ENCODE results near the gene TERT.
"Not testable (repeated sequence)": the region's sequence is repeated elsewhere in the genome, so short reads cannot be mapped to it uniquely, and the experiment has no call there.

Gene TERT

GRCh38 chr5:1298723-1299510 is 4.0 kb upstream of the TERT start:
- no peak overlapping the region for H3K4me3 ChIP-seq (ENCODE audit: low read depth in 1 of 2, low read length in 2 of 2)
- no peaks in the 10 kb centered on the region for H3K27me3 ChIP-seq (ENCODE audit: low read depth, low read length)
- H3K4me1 ChIP-seq (ENCODE audit: control insufficient read depth in 1 of 2, insufficient read depth in 2 of 2, low read length in 2 of 2) = peaks cover 0 to 8% of the 10 kb centered on the region in 2 donors
- H3K36me3 ChIP-seq (ENCODE audit: control insufficient read depth in 1 of 2, insufficient read depth in 2 of 2, low read length in 2 of 2) = no peaks in the 10 kb centered on the region
- no peak overlapping the region for H3K27ac ChIP-seq (ENCODE audit: low read length)
- peaks cover 0 to 6% of the 10 kb centered on the region in 2 donors for H3K9me3 ChIP-seq (ENCODE audit: control insufficient read depth in 1 of 2, low read length in 2 of 2)

- H3K36me3 ChIP-seq (ENCODE audit: control insufficient read depth in 1 of 2, insufficient read depth in 2 of 2, low read length in 2 of 2) = no peaks in the 10 kb centered on the region
- H3K27me3 ChIP-seq (ENCODE audit: low read depth, low read length) = no peaks in the 10 kb centered on the region
- H3K9me3 ChIP-seq (ENCODE audit: control insufficient read depth in 1 of 2, low read length in 2 of 2) = peaks cover 0 to 3% of the 10 kb centered on the region in 2 donors
- H3K4me1 ChIP-seq (ENCODE audit: control insufficient read depth in 1 of 2, insufficient read depth in 2 of 2, low read length in 2 of 2) = peaks cover 0 to 8% of the 10 kb centered on the region in 2 donors
- H3K27ac ChIP-seq (ENCODE audit: low read length) = no peak overlapping the region
- no peak overlapping the region for H3K4me3 ChIP-seq (ENCODE audit: low read depth in 1 of 2, low read length in 2 of 2)
These were observed 3.2 kb upstream of the TERT start for GRCh38 chr5:1298067-1298551.

DNA sequence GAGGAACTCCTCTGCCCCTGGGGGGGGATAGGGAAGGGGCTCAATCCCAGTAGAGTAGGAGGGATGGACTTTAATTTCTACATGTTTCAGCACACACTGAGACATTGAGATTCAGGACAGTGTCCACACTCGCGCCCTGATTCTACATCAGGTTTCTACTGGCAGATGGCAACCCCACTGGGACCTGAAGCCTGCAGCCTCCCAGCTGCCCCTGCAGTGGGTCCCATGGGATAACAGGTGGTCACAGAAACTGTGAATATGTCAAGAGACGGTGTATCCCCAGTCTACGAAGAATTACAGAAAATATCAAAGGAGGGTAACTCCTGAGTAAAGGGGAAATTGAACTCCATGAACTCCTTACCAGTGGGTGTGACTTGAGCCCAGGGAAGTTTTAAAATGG is 2.4 kb upstream of the TERT start:
- H3K27ac ChIP-seq (ENCODE audit: low read length) = no peak overlapping the region
- H3K4me1 ChIP-seq (ENCODE audit: control insufficient read depth in 1 of 2, insufficient read depth in 2 of 2, low read length in 2 of 2) = peaks cover 0 to 8% of the 10 kb centered on the region in 2 donors
- no peak overlapping the region for H3K4me3 ChIP-seq (ENCODE audit: low read depth in 1 of 2, low read length in 2 of 2)
- no peaks in the 10 kb centered on the region for H3K27me3 ChIP-seq (ENCODE audit: low read depth, low read length)
- peaks cover 0 to 1% of the 10 kb centered on the region in 2 donors for H3K9me3 ChIP-seq (ENCODE audit: control insufficient read depth in 1 of 2, low read length in 2 of 2)
- H3K36me3 ChIP-seq (ENCODE audit: control insufficient read depth in 1 of 2, insufficient read depth in 2 of 2, low read length in 2 of 2) = no peaks in the 10 kb centered on the region

- H3K4me1 ChIP-seq (ENCODE audit: control insufficient read depth in 1 of 2, insufficient read depth in 2 of 2, low read length in 2 of 2) = peaks cover 0 to 8% of the 10 kb centered on the region in 2 donors
- H3K36me3 ChIP-seq (ENCODE audit: control insufficient read depth in 1 of 2, insufficient read depth in 2 of 2, low read length in 2 of 2) = no peaks in the 10 kb centered on the region
- H3K27ac ChIP-seq (ENCODE audit: low read length) = no peak overlapping the region
- no peak overlapping the region for H3K4me3 ChIP-seq (ENCODE audit: low read depth in 1 of 2, low read length in 2 of 2)
- H3K9me3 ChIP-seq (ENCODE audit: control insufficient read depth in 1 of 2, low read length in 2 of 2) = no peaks in the 10 kb centered on the region
- no peaks in the 10 kb centered on the region for H3K27me3 ChIP-seq (ENCODE audit: low read depth, low read length)
These were observed 776 bp upstream of the TERT start for GRCh38 chr5:1295650-1296037.

DNA sequence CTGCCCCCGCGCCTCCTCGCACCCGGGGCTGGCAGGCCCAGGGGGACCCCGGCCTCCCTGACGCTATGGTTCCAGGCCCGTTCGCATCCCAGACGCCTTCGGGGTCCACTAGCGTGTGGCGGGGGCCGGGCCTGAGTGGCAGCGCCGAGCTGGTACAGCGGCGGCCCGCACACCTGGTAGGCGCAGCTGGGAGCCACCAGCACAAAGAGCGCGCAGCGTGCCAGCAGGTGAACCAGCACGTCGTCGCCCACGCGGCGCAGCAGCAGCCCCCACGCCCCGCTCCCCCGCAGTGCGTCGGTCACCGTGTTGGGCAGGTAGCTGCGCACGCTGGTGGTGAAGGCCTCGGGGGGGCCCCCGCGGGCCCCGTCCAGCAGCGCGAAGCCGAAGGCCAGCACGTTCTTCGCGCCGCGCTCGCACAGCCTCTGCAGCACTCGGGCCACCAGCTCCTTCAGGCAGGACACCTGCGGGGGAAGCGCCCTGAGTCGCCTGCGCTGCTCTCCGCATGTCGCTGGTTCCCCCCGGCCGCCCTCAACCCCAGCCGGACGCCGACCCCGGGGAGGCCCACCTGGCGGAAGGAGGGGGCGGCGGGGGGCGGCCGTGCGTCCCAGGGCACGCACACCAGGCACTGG is 548 bp downstream of the TERT start:
- Histone ChIP-seq H3K9me3 (ENCODE audit: control insufficient read depth in 1 of 2, low read length in 2 of 2) (no peaks in the 10 kb centered on the region), H3K4me1 (ENCODE audit: control insufficient read depth in 1 of 2, insufficient read depth in 2 of 2, low read length in 2 of 2) (peaks cover 0 to 8% of the 10 kb centered on the region in 2 donors), H3K27me3 (ENCODE audit: low read depth, low read length) (no peaks in the 10 kb centered on the region), H3K36me3 (ENCODE audit: control insufficient read depth in 1 of 2, insufficient read depth in 2 of 2, low read length in 2 of 2) (no peaks in the 10 kb centered on the region), H3K27ac (ENCODE audit: low read length) (no peak overlapping the region), H3K4me3 (ENCODE audit: low read depth in 1 of 2, low read length in 2 of 2) (no peak overlapping the region)

DNA sequence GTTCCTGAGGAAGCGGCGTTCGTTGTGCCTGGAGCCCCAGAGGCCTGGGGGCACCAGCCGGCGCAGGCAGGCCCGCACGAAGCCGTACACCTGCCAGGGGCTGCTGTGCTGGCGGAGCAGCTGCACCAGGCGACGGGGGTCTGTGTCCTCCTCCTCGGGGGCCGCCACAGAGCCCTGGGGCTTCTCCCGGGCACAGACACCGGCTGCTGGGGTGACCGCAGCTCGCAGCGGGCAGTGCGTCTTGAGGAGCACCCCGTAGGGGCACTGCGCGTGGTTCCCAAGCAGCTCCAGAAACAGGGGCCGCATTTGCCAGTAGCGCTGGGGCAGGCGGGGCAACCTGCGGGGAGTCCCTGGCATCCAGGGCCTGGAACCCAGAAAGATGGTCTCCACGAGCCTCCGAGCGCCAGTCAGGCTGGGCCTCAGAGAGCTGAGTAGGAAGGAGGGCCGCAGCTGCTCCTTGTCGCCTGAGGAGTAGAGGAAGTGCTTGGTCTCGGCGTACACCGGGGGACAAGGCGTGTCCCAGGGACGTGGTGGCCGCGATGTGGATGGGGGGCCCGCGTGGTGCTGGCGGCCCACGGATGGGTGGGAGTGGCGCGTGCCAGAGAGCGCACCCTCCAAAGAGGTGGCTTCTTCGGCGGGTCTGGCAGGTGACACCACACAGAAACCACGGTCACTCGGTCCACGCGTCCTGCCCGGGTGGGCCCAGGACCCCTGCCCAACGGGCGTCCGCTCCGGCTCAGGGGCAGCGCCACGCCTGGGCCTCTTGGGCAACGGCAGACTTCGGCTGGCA is 1.3 kb downstream of the TERT start:
- H3K27ac ChIP-seq (ENCODE audit: low read length) = no peak overlapping the region

DNA sequence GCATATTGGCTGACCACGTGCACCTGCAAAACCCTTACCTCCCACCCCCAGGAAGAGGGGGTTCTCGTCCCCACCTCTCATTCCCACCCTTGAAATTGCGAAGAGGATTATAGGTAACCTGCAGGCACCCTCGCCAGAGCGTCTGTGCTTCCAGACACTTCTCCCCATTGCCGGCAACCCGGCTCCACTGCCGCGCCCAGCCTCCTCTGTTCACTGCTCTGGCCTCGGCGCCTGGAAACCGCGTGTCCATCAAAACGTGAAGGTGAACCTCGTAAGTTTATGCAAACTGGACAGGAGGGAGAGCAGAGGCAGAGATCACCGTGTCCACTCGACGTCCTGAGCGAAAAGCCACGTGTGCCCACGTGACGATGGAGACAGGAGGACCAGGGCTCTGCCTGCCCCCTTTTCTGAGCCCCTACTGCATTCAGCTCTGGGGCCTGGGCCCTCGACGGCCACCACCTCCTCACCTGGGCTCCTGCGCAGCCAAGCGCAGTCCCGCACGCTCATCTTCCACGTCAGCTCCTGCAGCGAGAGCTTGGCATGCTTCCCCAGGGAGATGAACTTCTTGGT is 1.9 kb downstream of the TERT start:
- H3K27ac ChIP-seq (ENCODE audit: low read length) = no peak overlapping the region
- peaks cover 0 to 8% of the 10 kb centered on the region in 2 donors for H3K4me1 ChIP-seq (ENCODE audit: control insufficient read depth in 1 of 2, insufficient read depth in 2 of 2, low read length in 2 of 2)
- no peaks in the 10 kb centered on the region for H3K27me3 ChIP-seq (ENCODE audit: low read depth, low read length)
- H3K4me3 ChIP-seq (ENCODE audit: low read depth in 1 of 2, low read length in 2 of 2) = no peak overlapping the region
- H3K9me3 ChIP-seq (ENCODE audit: control insufficient read depth in 1 of 2, low read length in 2 of 2) = peaks cover 5 to 7% of the 10 kb centered on the region in 2 donors
- no peaks in the 10 kb centered on the region for H3K36me3 ChIP-seq (ENCODE audit: control insufficient read depth in 1 of 2, insufficient read depth in 2 of 2, low read length in 2 of 2)

More for the DNA sequence above, 1.3 kb downstream of the TERT start:
- H3K9me3 ChIP-seq (ENCODE audit: control insufficient read depth in 1 of 2, low read length in 2 of 2) = peaks cover 0 to 2% of the 10 kb centered on the region in 2 donors
- no peaks in the 10 kb centered on the region for H3K27me3 ChIP-seq (ENCODE audit: low read depth, low read length)
- no peak overlapping the region for H3K4me3 ChIP-seq (ENCODE audit: low read depth in 1 of 2, low read length in 2 of 2)
- H3K36me3 ChIP-seq (ENCODE audit: control insufficient read depth in 1 of 2, insufficient read depth in 2 of 2, low read length in 2 of 2) = no peaks in the 10 kb centered on the region
- peaks cover 0 to 8% of the 10 kb centered on the region in 2 donors for H3K4me1 ChIP-seq (ENCODE audit: control insufficient read depth in 1 of 2, insufficient read depth in 2 of 2, low read length in 2 of 2)

- H3K9me3 ChIP-seq (ENCODE audit: control insufficient read depth in 1 of 2, low read length in 2 of 2) = peaks cover 6 to 7% of the 10 kb centered on the region in 2 donors
- H3K4me3 ChIP-seq (ENCODE audit: low read depth in 1 of 2, low read length in 2 of 2) = no peak overlapping the region
- no peaks in the 10 kb centered on the region for H3K27me3 ChIP-seq (ENCODE audit: low read depth, low read length)
- H3K36me3 ChIP-seq (ENCODE audit: control insufficient read depth in 1 of 2, insufficient read depth in 2 of 2, low read length in 2 of 2) = no peaks in the 10 kb centered on the region
- H3K4me1 ChIP-seq (ENCODE audit: control insufficient read depth in 1 of 2, insufficient read depth in 2 of 2, low read length in 2 of 2) = peaks cover 0 to 8% of the 10 kb centered on the region in 2 donors
- H3K27ac ChIP-seq (ENCODE audit: low read length) = no peak overlapping the region
These were observed 2.7 kb downstream of the TERT start for GRCh38 chr5:1292139-1292538.

DNA sequence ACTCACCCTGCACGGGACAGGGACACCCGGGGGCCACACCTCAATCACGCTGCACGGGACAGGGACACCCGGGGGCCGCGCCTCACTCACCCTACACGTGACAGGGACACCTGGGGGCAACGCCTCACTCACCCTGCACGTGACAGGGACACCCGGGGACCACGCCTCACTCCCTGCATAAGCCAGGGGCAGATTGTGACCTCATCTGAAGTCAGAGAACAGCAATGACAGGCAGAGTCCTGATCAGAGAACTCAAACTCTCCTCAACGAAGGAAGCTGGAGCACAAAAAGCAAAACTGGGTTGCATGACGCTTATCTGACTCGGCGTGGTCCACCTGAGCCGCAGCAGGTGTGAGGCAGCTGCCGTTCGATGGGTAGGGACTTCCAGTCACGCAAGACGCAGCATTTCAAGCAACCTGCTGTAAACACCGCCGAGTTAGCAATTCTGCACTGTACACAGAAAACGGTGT is 3.2 kb downstream of the TERT start:
- H3K27me3 ChIP-seq (ENCODE audit: low read depth, low read length) = no peaks in the 10 kb centered on the region
- no peaks in the 10 kb centered on the region for H3K36me3 ChIP-seq (ENCODE audit: control insufficient read depth in 1 of 2, insufficient read depth in 2 of 2, low read length in 2 of 2)
- H3K4me3 ChIP-seq (ENCODE audit: low read depth in 1 of 2, low read length in 2 of 2) = no peak overlapping the region
- no peak overlapping the region for H3K27ac ChIP-seq (ENCODE audit: low read length)
- peaks cover 6 to 7% of the 10 kb centered on the region in 2 donors for H3K9me3 ChIP-seq (ENCODE audit: control insufficient read depth in 1 of 2, low read length in 2 of 2)
- H3K4me1 ChIP-seq (ENCODE audit: control insufficient read depth in 1 of 2, insufficient read depth in 2 of 2, low read length in 2 of 2) = peaks cover 0 to 8% of the 10 kb centered on the region in 2 donors

GRCh38 chr5:1290956-1291355 is 3.9 kb downstream of the TERT start:
- H3K9me3 ChIP-seq (ENCODE audit: control insufficient read depth in 1 of 2, low read length in 2 of 2); H3K27me3 ChIP-seq (ENCODE audit: low read depth, low read length); H3K4me1 ChIP-seq (ENCODE audit: control insufficient read depth in 1 of 2, insufficient read depth in 2 of 2, low read length in 2 of 2); H3K4me3 ChIP-seq (ENCODE audit: low read depth in 1 of 2, low read length in 2 of 2); H3K27ac ChIP-seq (ENCODE audit: low read length); H3K36me3 ChIP-seq (ENCODE audit: control insufficient read depth in 1 of 2, insufficient read depth in 2 of 2, low read length in 2 of 2): not testable (repeated sequence)

DNA sequence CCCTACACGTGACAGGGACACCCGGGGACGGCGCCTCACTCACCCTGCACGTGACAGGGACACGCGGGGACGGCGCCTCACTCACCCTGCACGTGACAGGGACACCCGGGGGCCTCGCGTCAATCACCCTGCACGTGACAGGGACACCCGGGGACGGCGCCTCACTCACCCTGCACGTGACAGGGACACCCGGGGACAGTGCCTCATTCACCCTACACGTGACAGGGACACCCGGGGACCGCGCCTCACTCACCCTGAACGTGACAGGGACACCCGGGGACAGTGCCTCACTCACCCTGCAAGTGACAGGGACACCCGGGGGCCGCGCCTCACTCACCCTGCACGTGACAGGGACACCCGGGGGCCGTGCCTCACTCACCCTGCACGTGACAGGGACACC is 5.3 kb downstream of the TERT start:
- H3K27me3 ChIP-seq (ENCODE audit: low read depth, low read length) = not testable (repeated sequence)

More for the DNA sequence above, 5.3 kb downstream of the TERT start:
- not testable (repeated sequence) for H3K9me3 ChIP-seq (ENCODE audit: control insufficient read depth in 1 of 2, low read length in 2 of 2); H3K4me1 ChIP-seq (ENCODE audit: control insufficient read depth in 1 of 2, insufficient read depth in 2 of 2, low read length in 2 of 2); H3K4me3 ChIP-seq (ENCODE audit: low read depth in 1 of 2, low read length in 2 of 2); H3K36me3 ChIP-seq (ENCODE audit: control insufficient read depth in 1 of 2, insufficient read depth in 2 of 2, low read length in 2 of 2); H3K27ac ChIP-seq (ENCODE audit: low read length)
